Activated T-cell treated with anti-CD3 and anti-CD28 coated beads for 1 hour (primary cell): ENCODE measurements around the gene PUDP.
"Not testable (repeated sequence)": the region's sequence is repeated elsewhere in the genome, so short reads cannot be mapped to it uniquely, and the experiment has no call there.

Experiments
- DNase-seq: peaks from one replicate; pipeline ENCODE4 v3.0.0-alpha.2; 2020; ENCODE audit warnings: low read depth

PUDP gene

DNA sequence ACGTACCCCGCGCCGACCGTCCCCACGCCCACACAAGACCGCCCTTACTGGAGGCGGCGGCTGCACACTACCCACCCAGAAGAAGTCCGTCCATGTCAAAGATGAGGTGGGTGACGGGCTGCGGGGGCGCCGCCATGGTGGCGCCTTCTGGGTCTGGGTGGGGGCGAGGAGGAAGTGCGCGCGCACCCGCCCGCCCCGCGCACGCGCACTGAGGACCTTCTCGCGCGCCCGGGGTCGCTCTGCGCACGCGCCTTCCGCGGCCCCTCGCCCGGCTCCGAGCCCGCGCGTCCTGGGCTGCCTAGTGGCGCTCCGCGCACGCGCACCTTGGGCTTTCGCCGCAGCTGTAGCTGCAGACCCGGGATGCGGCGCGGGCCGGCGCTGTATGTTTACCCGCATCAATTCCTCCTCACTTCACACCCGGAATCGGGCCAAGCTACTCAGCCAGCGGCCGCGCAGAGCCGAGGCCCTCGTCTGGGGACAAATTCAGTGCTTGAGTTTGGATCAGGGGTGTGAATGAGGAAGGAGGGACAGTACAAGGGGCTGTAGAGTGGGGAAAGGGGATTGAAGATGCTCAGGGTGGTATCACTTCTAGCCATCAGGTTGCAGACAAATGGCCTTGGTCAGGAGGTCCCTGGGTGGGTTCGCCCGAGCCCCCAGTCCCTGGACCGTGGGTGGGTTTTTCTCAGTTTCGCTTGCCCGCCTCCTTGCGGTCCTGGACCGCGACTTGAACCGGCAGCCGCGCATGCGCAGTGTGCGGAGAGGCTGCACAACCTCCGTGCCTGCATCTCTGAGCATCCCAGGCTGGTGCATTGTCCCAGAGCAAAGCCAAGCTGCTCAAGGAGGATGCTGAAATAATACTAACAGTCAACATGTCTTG lies at the start of gene PUDP:
Gene PUDP (minus strand): TSS at position 176 of the 877 bp plus-strand sequence. CDS start 40 bp downstream, at position 136.
- DNase-seq, result peak; percentile 72

DNA sequence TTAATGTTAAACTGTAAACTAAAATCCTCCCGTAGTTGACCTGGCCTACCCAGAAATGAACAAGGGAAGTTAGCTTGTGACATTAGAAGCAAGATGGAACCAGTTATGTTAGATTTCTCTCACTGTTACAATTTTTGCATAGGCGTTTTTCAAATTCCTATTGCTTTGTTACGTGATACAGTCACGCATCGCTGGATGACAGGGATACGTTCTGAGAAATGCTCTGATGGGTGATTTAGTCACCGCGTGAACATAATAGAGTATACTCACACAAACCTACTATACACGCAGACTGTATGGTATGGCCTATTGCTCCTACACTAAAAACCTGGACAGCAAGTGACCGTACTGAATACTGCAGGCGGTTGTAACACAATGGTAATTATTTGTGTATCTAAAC lies 46.7 kb upstream of the PUDP start:
- DNase-seq, result no peak

- no peak for DNase-seq
Measured at GRCh38 chrX:7192871-7193270, 44.9 kb upstream of the PUDP start.

GRCh38 chrX:7191681-7192110 lies 43.7 kb upstream of the PUDP start:
- no peak for DNase-seq

DNA sequence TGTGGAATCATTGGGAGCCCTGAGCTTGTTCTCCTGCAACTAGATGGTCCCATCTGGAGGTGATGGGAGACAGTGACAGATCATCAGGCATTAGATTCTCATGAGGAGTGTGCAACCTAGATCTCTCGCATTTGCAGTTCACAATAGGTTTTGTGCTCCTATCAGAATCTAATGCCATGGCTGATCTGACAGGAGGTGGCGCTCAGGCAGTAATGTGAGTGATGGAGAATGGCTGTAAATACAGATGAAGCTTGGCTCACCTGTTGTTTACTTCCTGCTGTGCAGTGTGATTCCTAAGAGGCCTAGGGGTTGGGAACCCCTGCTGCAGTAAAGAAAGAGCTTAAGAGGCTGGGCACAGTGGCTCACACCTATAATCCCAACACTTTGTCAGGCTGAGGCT lies 42.2 kb upstream of the PUDP start:
- DNase-seq, result no peak

DNA sequence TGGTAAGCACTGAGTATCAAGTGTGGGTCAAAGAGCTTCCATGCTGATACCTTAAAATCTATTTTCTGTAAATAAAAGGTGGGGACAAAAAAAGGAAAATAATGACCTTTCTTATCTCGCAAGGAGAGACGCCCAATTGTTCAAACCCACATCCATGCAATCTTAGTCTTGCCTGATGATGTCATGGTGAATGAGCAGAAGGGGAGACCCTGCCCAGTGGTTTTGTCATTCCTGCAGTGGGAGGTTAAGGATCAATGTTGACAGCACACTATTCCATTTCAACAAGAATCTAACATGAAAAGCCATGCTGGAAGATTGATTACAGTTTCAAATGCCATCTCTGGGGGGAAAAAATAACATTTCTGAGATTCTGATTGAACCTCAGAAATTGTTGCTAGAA lies 40.7 kb upstream of the PUDP start:
- no peak for DNase-seq

GRCh38 chrX:7184816-7185215 lies 36.9 kb upstream of the PUDP start:
- no peak for DNase-seq

GRCh38 chrX:7179446-7179845 lies 31.5 kb upstream of the PUDP start:
- DNase-seq, result no peak

GRCh38 chrX:7178859-7179258 lies 30.9 kb upstream of the PUDP start:
- DNase-seq, result not testable (repeated sequence)

- peak; percentile 1 for DNase-seq
Measured at GRCh38 chrX:7170898-7171297, 22.9 kb upstream of the PUDP start.

- no peak for DNase-seq
Measured at GRCh38 chrX:7169627-7170026, 21.7 kb upstream of the PUDP start.

DNA sequence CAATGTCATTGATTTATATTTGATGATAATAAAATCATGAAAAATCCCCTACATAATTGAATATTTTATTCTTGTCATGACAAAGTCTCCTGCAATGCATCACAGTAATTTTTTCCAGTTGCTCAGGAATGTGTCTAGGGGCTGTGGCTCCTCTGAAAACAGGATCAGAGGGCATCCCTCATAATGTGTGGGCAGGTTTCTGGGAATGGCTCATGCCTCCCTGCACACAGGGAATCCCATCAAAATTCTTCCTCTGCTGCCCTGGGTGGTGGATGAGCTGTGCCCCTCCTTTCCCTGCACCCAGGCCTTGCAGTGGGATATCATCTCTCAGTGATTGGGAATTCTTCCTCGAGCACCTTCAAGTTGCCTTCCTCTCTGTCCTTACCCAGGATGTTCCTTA lies 20.4 kb upstream of the PUDP start:
- no peak for DNase-seq

DNA sequence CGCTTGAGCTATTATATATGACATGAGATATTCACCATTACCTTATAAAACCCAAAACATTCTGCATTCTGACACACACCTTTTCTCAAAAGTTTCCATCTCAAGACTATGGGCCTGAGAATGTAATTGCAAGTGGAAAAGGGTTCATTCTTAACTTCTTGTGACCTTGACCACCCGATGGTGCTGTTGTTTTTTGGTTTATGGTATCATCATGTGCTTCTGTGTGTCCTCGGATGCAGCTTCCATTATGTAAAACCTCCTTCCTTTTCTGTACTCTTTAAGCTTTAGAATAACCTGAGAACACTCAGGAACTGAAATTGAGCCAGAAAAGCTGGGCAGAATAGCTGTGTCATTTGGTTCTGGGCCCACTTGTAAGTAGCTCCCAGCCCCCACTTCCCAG lies 16.2 kb upstream of the PUDP start:
- DNase-seq, result no peak

GRCh38 chrX:7163146-7163677 lies 15.3 kb upstream of the PUDP start:
- DNase-seq, result no peak

GRCh38 chrX:7159149-7159861 lies 11.4 kb upstream of the PUDP start:
- DNase-seq, result no peak

GRCh38 chrX:7158468-7158990 lies 10.6 kb upstream of the PUDP start:
- DNase-seq, result no peak

DNA sequence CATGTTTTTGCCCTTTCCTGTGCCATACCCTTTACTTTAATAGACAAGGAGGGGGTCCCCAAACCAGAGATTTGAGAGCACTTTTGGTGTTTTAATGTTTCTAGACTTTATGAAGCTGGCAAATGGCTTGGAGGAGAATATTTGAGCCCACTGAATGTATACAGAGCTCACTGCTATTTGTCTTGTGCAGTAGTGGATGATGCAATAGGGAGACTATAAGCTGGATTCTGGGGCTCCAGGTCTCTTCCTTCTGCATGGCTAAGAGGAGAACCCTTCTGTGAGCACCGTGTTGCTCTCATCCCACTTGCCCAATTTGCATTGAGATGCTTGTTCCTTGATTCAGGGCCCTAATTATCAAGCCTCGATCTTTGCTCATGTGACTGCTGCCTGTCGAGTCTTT lies 8.9 kb upstream of the PUDP start:
- DNase-seq, result no peak

DNA sequence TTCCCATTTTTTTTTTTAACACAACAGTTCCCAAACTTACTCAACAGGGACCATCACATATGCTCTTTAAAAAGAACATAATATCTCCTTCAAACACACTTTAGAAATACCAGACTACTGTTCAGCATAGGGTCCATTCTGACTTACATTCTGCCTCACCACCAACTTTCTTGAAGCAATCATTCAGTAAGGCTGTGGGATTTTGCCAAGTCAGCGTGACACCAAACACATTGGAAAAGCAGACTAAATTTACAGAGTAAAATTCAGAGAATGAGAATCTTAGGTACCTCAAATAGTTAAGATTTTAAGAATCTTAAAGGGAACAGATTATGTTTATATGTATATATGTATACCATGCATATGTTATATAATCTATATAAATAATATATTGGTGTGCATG lies 7.2 kb upstream of the PUDP start:
- no peak for DNase-seq

DNA sequence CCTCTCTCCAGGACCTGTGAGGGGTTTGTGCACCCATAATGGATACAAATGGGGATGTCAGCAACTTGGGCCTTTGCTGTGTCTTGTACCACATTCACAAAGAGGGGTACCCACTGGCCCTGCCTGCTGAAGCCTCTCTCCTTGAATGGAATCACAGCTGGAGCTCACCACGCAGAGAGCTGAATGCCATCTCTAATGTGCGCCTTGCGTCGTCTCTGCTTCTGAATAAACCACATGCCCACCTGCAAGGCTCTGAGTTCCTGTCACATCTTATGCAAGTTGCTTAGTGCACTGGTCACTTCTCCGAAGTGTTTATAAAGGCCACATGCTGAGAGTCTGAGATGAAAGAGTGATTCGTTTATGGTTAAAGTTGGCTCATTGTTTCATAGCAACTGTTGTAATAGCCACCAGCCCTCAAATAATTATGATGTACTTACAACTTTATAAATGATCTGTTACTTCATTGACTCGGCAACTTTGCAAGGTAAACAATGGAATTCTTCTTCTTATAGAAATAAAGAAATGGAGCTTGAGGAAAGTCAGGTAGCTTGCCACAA lies 6.2 kb upstream of the PUDP start:
- no peak for DNase-seq

DNA sequence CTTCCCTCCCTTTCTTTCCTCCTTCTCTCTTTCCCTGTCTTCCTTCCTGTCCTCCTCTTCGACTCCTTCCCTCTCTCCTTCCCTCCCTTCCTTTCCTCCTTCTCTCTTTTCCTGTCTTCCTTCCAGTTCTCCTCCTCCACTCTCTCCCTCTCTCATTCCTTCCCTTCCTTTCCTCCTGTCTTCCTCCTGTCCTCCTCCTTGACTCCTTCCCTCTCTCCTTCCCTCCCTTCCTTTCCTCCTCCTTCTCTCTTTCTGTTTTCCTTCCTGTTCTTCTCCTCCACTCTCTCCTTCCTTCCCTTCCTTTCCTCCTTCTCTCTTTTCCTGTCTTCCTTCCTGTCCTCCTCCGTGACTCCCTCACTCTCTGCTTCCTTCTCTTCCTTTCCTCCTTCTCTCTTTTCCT lies 5.3 kb upstream of the PUDP start:
- no peak for DNase-seq

DNA sequence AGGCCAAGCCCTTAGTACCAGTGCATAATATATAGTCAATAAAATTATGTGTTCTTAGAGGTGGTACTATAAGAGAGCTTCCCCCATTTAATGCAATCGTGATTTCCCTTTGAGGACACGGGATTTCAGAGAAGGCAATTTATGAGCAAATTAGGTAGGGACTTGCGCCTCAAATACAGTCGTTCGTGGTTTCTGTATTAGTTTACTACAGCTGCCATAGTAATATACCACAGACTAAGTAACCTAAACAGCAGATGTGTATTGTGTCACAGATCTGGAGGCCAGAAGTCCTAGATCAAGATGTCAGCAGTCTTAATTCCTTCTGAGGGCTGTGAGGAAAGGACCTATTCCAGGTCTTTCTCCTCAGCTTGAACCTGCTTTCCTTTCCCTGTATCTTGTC lies 1.5 kb upstream of the PUDP start:
- DNase-seq, result no peak

- peak; percentile 4 for DNase-seq
Measured at GRCh38 chrX:7147413-7147977, 458 bp downstream of the PUDP start, which contains the start of gene STS. STS (plus strand) TSS chrX:7147712; CDS start chrX:7253200, 105,488 bp downstream.
